ENCODE results near the gene GABBR2. TPM values are rescaled to one million over a fixed set of nuclear protein-coding genes. Genes with fewer than 3 reads are reported as not detected.

Gene GABBR2
- total RNA-seq, 1 donor from 2014 or later, result 0.24 TPM

- no peak for TF ChIP-seq CTCF (IDR thresholded peaks at IDR 0.05)
- H3K27ac ChIP-seq, result peak overlapping the region; percentile 36
Measured at GRCh38 chr9:98356953-98357690, 351.6 kb downstream of the GABBR2 start.

GRCh38 chr9:98356326-98356725 is 352.4 kb downstream of the GABBR2 start:
- intact Hi-C loops (cut with DNase I), result no loop called here
- TF ChIP-seq CTCF (IDR thresholded peaks at IDR 0.05), result no peak
- DNase-seq (no peak), ATAC-seq (no peak)
- Histone ChIP-seq H3K27me3 (ENCODE audit: low read depth) (no peaks in the 10 kb centered on the region), H3K4me1 (no peaks in the 10 kb centered on the region), H3K4me3 (no peak overlapping the region), H3K36me3 (no peaks in the 10 kb centered on the region), H3K27ac (no peak overlapping the region), H3K9me3 (peaks cover 4% of the 10 kb centered on the region)

More at GRCh38 chr9:98356953-98357690, 351.6 kb downstream of the GABBR2 start:
- ATAC-seq (no peak), DNase-seq (no peak)
- Histone ChIP-seq H3K4me3 (no peak overlapping the region), H3K4me1 (no peaks in the 10 kb centered on the region), H3K27me3 (ENCODE audit: low read depth) (no peaks in the 10 kb centered on the region), H3K9me3 (no peaks in the 10 kb centered on the region), H3K36me3 (no peaks in the 10 kb centered on the region)
- intact Hi-C loops (cut with DNase I), result no loop called here

GRCh38 chr9:98351370-98351769 is 357.4 kb downstream of the GABBR2 start:
- intact Hi-C loops (cut with DNase I), result no loop called here

GRCh38 chr9:98347642-98348041 is 361.1 kb downstream of the GABBR2 start:
- Histone ChIP-seq H3K9me3 (peaks cover 4% of the 10 kb centered on the region), H3K4me3 (no peak overlapping the region), H3K27ac (no peak overlapping the region), H3K27me3 (ENCODE audit: low read depth) (no peaks in the 10 kb centered on the region), H3K4me1 (no peaks in the 10 kb centered on the region), H3K36me3 (no peaks in the 10 kb centered on the region)
- DNase-seq (no peak), ATAC-seq (no peak)
- TF ChIP-seq CTCF (IDR thresholded peaks at IDR 0.05), result no peak
- intact Hi-C loops (cut with DNase I), result no loop called here

More at GRCh38 chr9:98351370-98351769, 357.4 kb downstream of the GABBR2 start:
- Histone ChIP-seq H3K9me3 (peaks cover 4% of the 10 kb centered on the region), H3K36me3 (no peaks in the 10 kb centered on the region), H3K4me3 (no peak overlapping the region), H3K4me1 (no peaks in the 10 kb centered on the region), H3K27me3 (ENCODE audit: low read depth) (no peaks in the 10 kb centered on the region), H3K27ac (no peak overlapping the region)
- no peak for TF ChIP-seq CTCF (IDR thresholded peaks at IDR 0.05)
- ATAC-seq (no peak), DNase-seq (no peak)

GRCh38 chr9:98345011-98345410 is 363.7 kb downstream of the GABBR2 start:
- intact Hi-C loops (cut with DNase I), result no loop called here
- Histone ChIP-seq H3K4me1 (peaks cover 8% of the 10 kb centered on the region), H3K27me3 (ENCODE audit: low read depth) (no peaks in the 10 kb centered on the region), H3K27ac (no peak overlapping the region), H3K4me3 (no peak overlapping the region), H3K36me3 (no peaks in the 10 kb centered on the region), H3K9me3 (no peaks in the 10 kb centered on the region)
- no peak for ATAC-seq
- TF ChIP-seq CTCF (IDR thresholded peaks at IDR 0.05), result no peak
- no peak for DNase-seq

Data from lower lobe of right lung (tissue), 2 donors.